Measurements from ENCODE around the gene USPL1. TPM values are rescaled to one million over a fixed set of nuclear protein-coding genes. Genes with fewer than 3 reads are reported as not detected.

Gene USPL1
- total RNA-seq, 6 experiments from 2014 or later, result 8.0 to 10.9 (median 10.3) TPM

- peaks cover 9% of the 10 kb centered on the region for H3K4me1 Mint-ChIP-seq (ENCODE audit: low read depth)
- TF ChIP-seq CTCF (IDR thresholded peaks at IDR 0.05), result no peak
- H3K27me3 Mint-ChIP-seq (ENCODE audit: insufficient read depth), result peaks cover 1% of the 10 kb centered on the region; the same call in 1 of the 2 replicates
- H3K36me3 Mint-ChIP-seq (ENCODE audit: low read depth), result no peaks in the 10 kb centered on the region
- H3K27ac Mint-ChIP-seq, result no peak overlapping the region
- no peak overlapping the region for H3K4me3 Mint-ChIP-seq
- no peaks in the 10 kb centered on the region for H3K9me3 Mint-ChIP-seq
- DNase-seq, result peak; percentile 88
Observed at GRCh38 chr13:30616927-30617314, 799 bp upstream of the USPL1 start.

GRCh38 chr13:30618186-30618929 lies 638 bp downstream of the USPL1 start:
- H3K9me3 Mint-ChIP-seq, result no peaks in the 10 kb centered on the region
- no peak overlapping the region for H3K4me3 Mint-ChIP-seq
- TF ChIP-seq CTCF (IDR thresholded peaks at IDR 0.05), result no peak
- H3K36me3 Mint-ChIP-seq (ENCODE audit: low read depth), result peaks cover 7% of the 10 kb centered on the region
- peaks cover 12% of the 10 kb centered on the region for H3K4me1 Mint-ChIP-seq (ENCODE audit: low read depth)
- no peak overlapping the region for H3K27ac Mint-ChIP-seq
- H3K27me3 Mint-ChIP-seq (ENCODE audit: insufficient read depth), result no peaks in the 10 kb centered on the region
- DNase-seq, result no peak

GRCh38 chr13:30618930-30619279 lies 1.2 kb downstream of the USPL1 start:
- peaks cover 8% of the 10 kb centered on the region for H3K4me1 Mint-ChIP-seq (ENCODE audit: low read depth)
- peaks cover 13% of the 10 kb centered on the region for H3K36me3 Mint-ChIP-seq (ENCODE audit: low read depth)
- TF ChIP-seq CTCF (IDR thresholded peaks at IDR 0.05), result no peak
- DNase-seq, result no peak
- H3K4me3 Mint-ChIP-seq, result no peak overlapping the region
- H3K27me3 Mint-ChIP-seq (ENCODE audit: insufficient read depth), result no peaks in the 10 kb centered on the region
- H3K9me3 Mint-ChIP-seq, result no peaks in the 10 kb centered on the region
- H3K27ac Mint-ChIP-seq, result no peak overlapping the region

DNA sequence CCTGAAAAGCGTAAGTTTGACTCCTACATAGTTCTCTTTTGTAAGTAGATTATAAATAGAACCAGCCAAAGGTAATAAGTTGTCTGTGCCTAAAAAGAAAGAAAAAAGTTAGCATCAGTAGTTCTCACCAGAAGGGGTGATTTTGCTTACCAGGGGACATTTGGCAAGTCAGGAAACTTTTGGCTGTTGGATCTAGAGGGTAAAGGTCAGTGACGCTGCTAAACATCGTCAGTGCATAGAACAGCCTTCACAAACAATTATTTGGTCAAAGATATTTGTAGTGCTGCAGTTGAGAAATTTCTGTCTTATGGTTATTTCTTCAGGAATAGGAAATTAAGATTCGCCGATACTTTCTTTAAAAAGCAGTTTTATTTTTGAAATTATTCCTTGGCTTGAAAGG lies 2.0 kb downstream of the USPL1 start:
- H3K4me3 Mint-ChIP-seq, result no peak overlapping the region; the same call in 1 of the 2 replicates

GRCh38 chr13:30620941-30621340 lies 3.2 kb downstream of the USPL1 start:
- Mint-ChIP-seq H3K4me3 (no peak overlapping the region), H3K4me1 (ENCODE audit: low read depth) (peaks cover 8% of the 10 kb centered on the region), H3K27ac (no peak overlapping the region), H3K27me3 (ENCODE audit: insufficient read depth) (no peaks in the 10 kb centered on the region), H3K9me3 (no peaks in the 10 kb centered on the region), H3K36me3 (ENCODE audit: low read depth) (peaks cover 24% of the 10 kb centered on the region)
- no peak for DNase-seq
- no peak for TF ChIP-seq CTCF (IDR thresholded peaks at IDR 0.05)

More for the DNA sequence above, 2.0 kb downstream of the USPL1 start:
- no peak for DNase-seq
- Mint-ChIP-seq H3K27ac (peak overlapping the region; percentile 23; the same call in 1 of the 2 replicates), H3K27me3 (ENCODE audit: insufficient read depth) (no peaks in the 10 kb centered on the region), H3K4me1 (ENCODE audit: low read depth) (peaks cover 8% of the 10 kb centered on the region), H3K36me3 (ENCODE audit: low read depth) (peaks cover 18% of the 10 kb centered on the region), H3K9me3 (no peaks in the 10 kb centered on the region)
- no peak for TF ChIP-seq CTCF (IDR thresholded peaks at IDR 0.05)

Measured in HFFc6 (cell line).